K562 (cell line): Measurements from ENCODE around the gene KDM2A. TPM values are rescaled to one million over a fixed set of nuclear protein-coding genes. Genes with fewer than 3 reads are reported as not detected.
A peak's percentile ranks its signal among the peaks of the same experiment; 100 is the strongest.

Experiments
- BRD9 ChIP-seq: fragments of 450-650 bp; IDR thresholded peaks from 2 replicates; pipeline ENCODE4 v1.6.1; 2018; ENCODE audit warnings: low read depth; ENCODE audit not compliant: partially characterized antibody
- CBFA2T2 ChIP-seq: fragments of 450-650 bp; conservative IDR thresholded peaks from 2 replicates; pipeline ENCODE4 v1.6.1; 2017; ENCODE audit warnings: mild to moderate bottlenecking
- KDM5B ChIP-seq: fragments of 200-600 bp; sonication (generic); IDR thresholded peaks from 2 replicates; pipeline ENCODE4 v1.6.1; 2012; ENCODE audit warnings: low read depth, mild to moderate bottlenecking, moderate library complexity, low read length, control low read depth, inconsistent platforms; ENCODE audit not compliant: insufficient replicate concordance
- NONO ChIP-seq, 2 experiments: fragments of 200-400 bp in 1 of 2; fragments of 450-650 bp in 1 of 2; formaldehyde crosslinking in 1 of 2; IDR thresholded peaks; 2 replicates each; pipeline ENCODE4 v1.6.1; 2017; ENCODE audit warnings: low read depth in 2 of 2, mild to moderate bottlenecking in 2 of 2, moderate library complexity in 2 of 2, low read length in 1 of 2
- SAP30 ChIP-seq: fragments of 200-600 bp; sonication (generic); IDR thresholded peaks from 2 replicates; pipeline ENCODE4 v1.6.1; 2012; ENCODE audit warnings: borderline replicate concordance, low read depth, mild to moderate bottlenecking, moderate library complexity, low read length, control low read depth, inconsistent platforms; ENCODE audit not compliant: insufficient read depth, poor library complexity, severe bottlenecking
- SMARCB1 ChIP-seq: IDR thresholded peaks from 2 replicates; pipeline ENCODE4 v1.6.1; 2011; ENCODE audit warnings: improper control_type of control experiment, low read depth; ENCODE audit not compliant: insufficient read length
- ZBTB7A ChIP-seq: IDR thresholded peaks from 2 replicates; pipeline ENCODE4 v1.6.1; 2011; ENCODE audit warnings: low read depth, mild to moderate bottlenecking, low read length, moderate library complexity, borderline replicate concordance; ENCODE audit not compliant: control insufficient read depth
- polyA plus RNA-seq, 8 experiments: library from polyadenylated mRNA; depleted of rRNA in 4 of 8; stranded (reverse) in 5 of 8; unstranded in 3 of 8; fragments of >200 nt; fragmentation: Nextera tagmentation in 2 of 8; fragmentation: Illumina TruSeq in 1 of 8; extraction: Ambion mirVana in 2 of 8; extraction: Trizol in 1 of 8; gene quantifications; 2 replicates each; pipeline versions ENCODE4 v1.2.1 to v1.2.3, GENCODE V29; 2011 to 2014; ENCODE audit warnings: inconsistent platforms in 1 of 8, missing spikeins in 1 of 8
- total RNA-seq, 7 experiments: library from RNA; depleted of rRNA in 6 of 7; stranded (reverse); fragments of >200 nt in 6 of 7; fragmentation: Illumina TruSeq in 2 of 7; extraction: Trizol in 2 of 7; gene quantifications; 2 replicates each; pipeline versions ENCODE4 v1.2.1 to v1.2.3, GENCODE V29; 2011 to 2021; ENCODE audit warnings: low replicate concordance in 1 of 7
- TF ChIP-seq, protein P1 (sequence below), 2 experiments: IDR thresholded peaks; 2 replicates each; pipeline ENCODE4 v1.6.1; 2012; ENCODE audit warnings: improper control_type of control experiment in 2 of 2, low read depth in 2 of 2, low read length in 2 of 2, borderline replicate concordance in 1 of 2
- TF ChIP-seq, protein P2 (sequence below), 2 experiments: fragments of 450-650 bp in 1 of 2; sonication (generic) in 1 of 2; formaldehyde crosslinking in 1 of 2; IDR thresholded peaks; 2 replicates each; pipeline versions ENCODE4 v1.7.1 to v1.9.0; 2016 to 2022; ENCODE audit warnings: inconsistent platforms in 1 of 2, mild to moderate bottlenecking in 1 of 2, missing genetic modification reagents in 1 of 2
- TF ChIP-seq, protein P3 (sequence below): conservative IDR thresholded peaks from 2 replicates; pipeline ENCODE4 v1.6.1; 2011; ENCODE audit warnings: low read depth, mild to moderate bottlenecking, low read length; ENCODE audit not compliant: control insufficient read depth

KDM2A gene
- total and polyA plus RNA-seq, 9 of the 15 experiments (the other 6 are each of a cell fraction or from before 2014, with no cell fraction given): 5.0 to 39.3 (median 21.3) TPM

- TF ChIP-seq, protein P1, sequence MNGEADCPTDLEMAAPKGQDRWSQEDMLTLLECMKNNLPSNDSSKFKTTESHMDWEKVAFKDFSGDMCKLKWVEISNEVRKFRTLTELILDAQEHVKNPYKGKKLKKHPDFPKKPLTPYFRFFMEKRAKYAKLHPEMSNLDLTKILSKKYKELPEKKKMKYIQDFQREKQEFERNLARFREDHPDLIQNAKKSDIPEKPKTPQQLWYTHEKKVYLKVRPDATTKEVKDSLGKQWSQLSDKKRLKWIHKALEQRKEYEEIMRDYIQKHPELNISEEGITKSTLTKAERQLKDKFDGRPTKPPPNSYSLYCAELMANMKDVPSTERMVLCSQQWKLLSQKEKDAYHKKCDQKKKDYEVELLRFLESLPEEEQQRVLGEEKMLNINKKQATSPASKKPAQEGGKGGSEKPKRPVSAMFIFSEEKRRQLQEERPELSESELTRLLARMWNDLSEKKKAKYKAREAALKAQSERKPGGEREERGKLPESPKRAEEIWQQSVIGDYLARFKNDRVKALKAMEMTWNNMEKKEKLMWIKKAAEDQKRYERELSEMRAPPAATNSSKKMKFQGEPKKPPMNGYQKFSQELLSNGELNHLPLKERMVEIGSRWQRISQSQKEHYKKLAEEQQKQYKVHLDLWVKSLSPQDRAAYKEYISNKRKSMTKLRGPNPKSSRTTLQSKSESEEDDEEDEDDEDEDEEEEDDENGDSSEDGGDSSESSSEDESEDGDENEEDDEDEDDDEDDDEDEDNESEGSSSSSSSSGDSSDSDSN (IDR thresholded peaks at IDR 0.05; ENCODE audit: borderline replicate concordance in 1 of 2, low read depth in 2 of 2, low read length in 2 of 2): peak; percentile 92 to 93
- TF ChIP-seq CBFA2T2 (no peak), BRD9 (peak; percentile 6), NONO (IDR thresholded peaks at IDR 0.05; ENCODE audit: low read depth in 2 of 2, low read length in 1 of 2) (peak in 1 of 2 experiments; percentile 48; a peak in 1 of 4 replicates), ZBTB7A (peak; percentile 79; the same call in 1 of the 2 replicates), KDM5B (peak; percentile 40), SMARCB1 (no peak), SAP30 (peak; percentile 57)
- TF ChIP-seq, protein P2, sequence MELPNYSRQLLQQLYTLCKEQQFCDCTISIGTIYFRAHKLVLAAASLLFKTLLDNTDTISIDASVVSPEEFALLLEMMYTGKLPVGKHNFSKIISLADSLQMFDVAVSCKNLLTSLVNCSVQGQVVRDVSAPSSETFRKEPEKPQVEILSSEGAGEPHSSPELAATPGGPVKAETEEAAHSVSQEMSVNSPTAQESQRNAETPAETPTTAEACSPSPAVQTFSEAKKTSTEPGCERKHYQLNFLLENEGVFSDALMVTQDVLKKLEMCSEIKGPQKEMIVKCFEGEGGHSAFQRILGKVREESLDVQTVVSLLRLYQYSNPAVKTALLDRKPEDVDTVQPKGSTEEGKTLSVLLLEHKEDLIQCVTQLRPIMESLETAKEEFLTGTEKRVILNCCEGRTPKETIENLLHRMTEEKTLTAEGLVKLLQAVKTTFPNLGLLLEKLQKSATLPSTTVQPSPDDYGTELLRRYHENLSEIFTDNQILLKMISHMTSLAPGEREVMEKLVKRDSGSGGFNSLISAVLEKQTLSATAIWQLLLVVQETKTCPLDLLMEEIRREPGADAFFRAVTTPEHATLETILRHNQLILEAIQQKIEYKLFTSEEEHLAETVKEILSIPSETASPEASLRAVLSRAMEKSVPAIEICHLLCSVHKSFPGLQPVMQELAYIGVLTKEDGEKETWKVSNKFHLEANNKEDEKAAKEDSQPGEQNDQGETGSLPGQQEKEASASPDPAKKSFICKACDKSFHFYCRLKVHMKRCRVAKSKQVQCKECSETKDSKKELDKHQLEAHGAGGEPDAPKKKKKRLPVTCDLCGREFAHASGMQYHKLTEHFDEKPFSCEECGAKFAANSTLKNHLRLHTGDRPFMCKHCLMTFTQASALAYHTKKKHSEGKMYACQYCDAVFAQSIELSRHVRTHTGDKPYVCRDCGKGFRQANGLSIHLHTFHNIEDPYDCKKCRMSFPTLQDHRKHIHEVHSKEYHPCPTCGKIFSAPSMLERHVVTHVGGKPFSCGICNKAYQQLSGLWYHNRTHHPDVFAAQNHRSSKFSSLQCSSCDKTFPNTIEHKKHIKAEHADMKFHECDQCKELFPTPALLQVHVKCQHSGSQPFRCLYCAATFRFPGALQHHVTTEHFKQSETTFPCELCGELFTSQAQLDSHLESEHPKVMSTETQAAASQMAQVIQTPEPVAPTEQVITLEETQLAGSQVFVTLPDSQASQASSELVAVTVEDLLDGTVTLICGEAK (IDR thresholded peaks at IDR 0.05): peak; percentile 25; the same call in 1 of the 2 replicates
- TF ChIP-seq, protein P2 (CRISPR knock-in tag; IDR thresholded peaks at IDR 0.05): no peak
- TF ChIP-seq, protein P3, sequence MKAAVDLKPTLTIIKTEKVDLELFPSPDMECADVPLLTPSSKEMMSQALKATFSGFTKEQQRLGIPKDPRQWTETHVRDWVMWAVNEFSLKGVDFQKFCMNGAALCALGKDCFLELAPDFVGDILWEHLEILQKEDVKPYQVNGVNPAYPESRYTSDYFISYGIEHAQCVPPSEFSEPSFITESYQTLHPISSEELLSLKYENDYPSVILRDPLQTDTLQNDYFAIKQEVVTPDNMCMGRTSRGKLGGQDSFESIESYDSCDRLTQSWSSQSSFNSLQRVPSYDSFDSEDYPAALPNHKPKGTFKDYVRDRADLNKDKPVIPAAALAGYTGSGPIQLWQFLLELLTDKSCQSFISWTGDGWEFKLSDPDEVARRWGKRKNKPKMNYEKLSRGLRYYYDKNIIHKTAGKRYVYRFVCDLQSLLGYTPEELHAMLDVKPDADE: peak; percentile 59; the same call in 1 of the 2 replicates
Measured at GRCh38 chr11:67119585-67120391, 725 bp downstream of the KDM2A start (continued).
